HCT116 (cell line): ENCODE results near the gene OR4B1. TPM values are rescaled to one million over a fixed set of nuclear protein-coding genes. Genes with fewer than 3 reads are reported as not detected.

Experiments
- ATAC-seq: fragments of 200-7000 bp; cut with Tn5 transposase; 2 replicates; pipeline ENCODE4 v1.9.1; 2020; ENCODE audit warnings: mild to moderate bottlenecking, moderate library complexity
- Bru-seq: library from RNA; stranded (reverse); fragments of 400-500 nt; gene quantifications from one replicate; lab custom pipeline; 2021; lab: Mats Ljungman, UMichigan
- BruChase-seq, 2 experiments: library from RNA; stranded (reverse); fragments of 400-500 nt; gene quantifications; one replicate each; lab custom pipeline; 2021; lab: Mats Ljungman, UMichigan
- BruUV-seq: library from RNA; stranded (reverse); fragments of 400-500 nt; replicated peaks from 2 replicates; lab custom pipeline; 2021; lab: Mats Ljungman, UMichigan
- CTCF ChIA-PET: fragments of 300-600 bp; sonication (Branson Sonifier 250); formaldehyde crosslinking; loops from one replicate; lab custom pipeline; 2021; ENCODE audit warnings: antibody characterized with exemption; lab: Charles Lee
- POLR2A ChIA-PET: fragments of 300-600, 350-600 bp; sonication (Branson Sonifier 250); formaldehyde crosslinking; loops from one replicate; lab custom pipeline; 2021; ENCODE audit warnings: antibody characterized with exemption; lab: Charles Lee
- RAD21 ChIA-PET, 2 experiments: fragments of 300-600 bp; sonication (Branson Sonifier 250); formaldehyde crosslinking; loops; one replicate each; lab custom pipeline; 2023; ENCODE audit warnings: low total read pairs in 2 of 2; ENCODE audit not compliant: uncharacterized antibody in 2 of 2, unreplicated experiment in 2 of 2, low non-redundant PET in 1 of 2; lab: Charles Lee
- DNase-seq: peaks from one replicate; pipeline ENCODE4 v3.0.0-alpha.2; 2010; ENCODE audit warnings: low read depth, low spot score
- H2AFZ ChIP-seq: fragments of 200-600 bp; shearing (Covaris generic), sonication (generic); 2 replicates; pipeline ENCODE4 v1.6.1; 2017; ENCODE audit warnings: low read depth, mixed run types, mixed read lengths, antibody characterized with exemption, low read length; ENCODE audit not compliant: poor library complexity, severe bottlenecking
- H3K27ac ChIP-seq: 2 replicates; pipeline ENCODE4 v1.5.1; 2012; ENCODE audit warnings: low read depth, low read length
- H3K27me3 ChIP-seq: fragments of 200-600 bp; sonication (generic); 2 replicates; pipeline ENCODE4 v1.6.1; 2016; ENCODE audit warnings: mixed run types, low read length, mixed read lengths; ENCODE audit not compliant: insufficient read depth
- H3K36me3 ChIP-seq, 2 experiments: fragments of 200-500 bp in 1 of 2; fragments of 200-600 bp in 1 of 2; sonication (Bioruptor generic) in 1 of 2; sonication (generic) in 1 of 2; 2 replicates each; pipeline versions ENCODE4 v1.5.1 to v1.6.1; 2014 to 2016; ENCODE audit warnings: low read length in 2 of 2, inconsistent platforms in 1 of 2, mixed read lengths in 1 of 2, mixed run types in 1 of 2; ENCODE audit not compliant: insufficient read depth in 2 of 2, control insufficient read depth in 1 of 2
- H3K4me1 ChIP-seq, 2 experiments: fragments of 200-600 bp in 1 of 2; sonication (generic) in 1 of 2; 2 replicates each; pipeline versions ENCODE4 v1.5.1 to v1.6.1; 2012 to 2017; ENCODE audit warnings: low read length in 2 of 2, inconsistent platforms in 1 of 2, mild to moderate bottlenecking in 1 of 2, mixed read lengths in 1 of 2, mixed run types in 1 of 2, moderate library complexity in 1 of 2; ENCODE audit not compliant: insufficient read depth in 2 of 2, control insufficient read depth in 1 of 2
- H3K4me2 ChIP-seq: fragments of 200-600 bp; sonication (generic); 2 replicates; pipeline ENCODE4 v1.6.1; 2017; ENCODE audit warnings: mixed run types, low read length, mixed read lengths
- H3K4me3 ChIP-seq, 2 experiments: fragments of 200-600 bp in 1 of 2; sonication (generic) in 1 of 2; replicated peaks in 1 of 2; 2 replicates each; pipeline ENCODE4 v1.5.1; 2011 to 2016; ENCODE audit warnings: low read length in 2 of 2, control low read depth in 1 of 2, low read depth in 1 of 2, mild to moderate bottlenecking in 1 of 2, mixed read lengths in 1 of 2, mixed run types in 1 of 2
- H3K79me2 ChIP-seq: fragments of 200-600 bp; sonication (generic); 2 replicates; pipeline ENCODE4 v1.6.1; 2017; ENCODE audit warnings: mild to moderate bottlenecking, mixed run types, low read length, moderate library complexity, mixed read lengths; ENCODE audit not compliant: insufficient read depth
- H3K9ac ChIP-seq: fragments of 200-600 bp; sonication (generic); 2 replicates; pipeline ENCODE4 v1.6.1; 2016; ENCODE audit warnings: low read length, mixed read lengths
- H3K9me2 ChIP-seq: fragments of 200-600 bp; sonication (generic), shearing (Covaris generic); 2 replicates; pipeline ENCODE4 v1.6.1; 2017; ENCODE audit warnings: mixed run types, mild to moderate bottlenecking, moderate library complexity; ENCODE audit not compliant: insufficient read depth
- H3K9me3 ChIP-seq, 2 experiments: fragments of 200-500 bp in 1 of 2; fragments of 200-600 bp in 1 of 2; sonication (Bioruptor generic) in 1 of 2; sonication (generic) in 1 of 2; 2 replicates each; pipeline ENCODE4 v1.6.1; 2014 to 2017; ENCODE audit warnings: low read length in 2 of 2, mixed read lengths in 2 of 2, inconsistent platforms in 1 of 2, low read depth in 1 of 2, mild to moderate bottlenecking in 1 of 2, mixed run types in 1 of 2, moderate library complexity in 1 of 2; ENCODE audit not compliant: control insufficient read depth in 1 of 2, insufficient read depth in 1 of 2
- H4K20me1 ChIP-seq: fragments of 200-600 bp; sonication (generic), shearing (Covaris generic); 2 replicates; pipeline ENCODE4 v1.6.1; 2017; ENCODE audit warnings: mixed run types, mild to moderate bottlenecking, moderate library complexity; ENCODE audit not compliant: insufficient read depth
- CEBPB ChIP-seq: IDR thresholded peaks from 2 replicates; pipeline ENCODE4 v1.6.1; 2012; ENCODE audit warnings: low read depth
- CTCF ChIP-seq, 3 experiments: fragments of 200-600 bp in 1 of 3; sonication (generic) in 1 of 3; IDR thresholded peaks in 2 of 3; conservative IDR thresholded peaks in 1 of 3; 2 replicates each; pipeline ENCODE4 v1.5.1; 2012 to 2017; ENCODE audit warnings: low read depth in 2 of 3, low read length in 2 of 3, antibody characterized with exemption in 1 of 3, borderline replicate concordance in 1 of 3, control low read depth in 1 of 3, mild to moderate bottlenecking in 1 of 3, mixed read lengths in 1 of 3, mixed run types in 1 of 3, moderate library complexity in 1 of 3; ENCODE audit not compliant: insufficient read depth in 1 of 3
- EGR1 ChIP-seq: IDR thresholded peaks from 2 replicates; pipeline ENCODE4 v1.6.1; 2012; ENCODE audit warnings: low read depth
- ELF1 ChIP-seq: IDR thresholded peaks from 2 replicates; pipeline ENCODE4 v1.6.1; 2012; ENCODE audit warnings: low read depth, borderline replicate concordance
- EZH2 ChIP-seq: fragments of 200-600 bp; sonication (generic); IDR thresholded peaks from 2 replicates; pipeline ENCODE4 v1.6.1; 2017; ENCODE audit warnings: antibody characterized with exemption, mixed run types
- EZH2phosphoT487 ChIP-seq: fragments of 200-600 bp; IDR thresholded peaks from 2 replicates; pipeline ENCODE4 v1.6.1; 2018; ENCODE audit warnings: antibody characterized with exemption, borderline replicate concordance
- FOSL1 ChIP-seq: IDR thresholded peaks from 2 replicates; pipeline ENCODE4 v1.6.1; 2012; ENCODE audit warnings: low read depth
- JUND ChIP-seq: IDR thresholded peaks from 2 replicates; pipeline ENCODE4 v1.6.1; 2012
- POLR2A ChIP-seq: IDR thresholded peaks from 2 replicates; pipeline ENCODE4 v1.7.0; 2011; ENCODE audit warnings: borderline replicate concordance; ENCODE audit not compliant: insufficient read depth, insufficient read length; ENCODE audit errors: extremely low read depth
- SRF ChIP-seq: IDR thresholded peaks from 2 replicates; pipeline ENCODE4 v1.6.1; 2012; ENCODE audit warnings: low read depth
- TCF7L2 ChIP-seq: IDR thresholded peaks from 2 replicates; pipeline ENCODE4 v1.7.0; 2011; ENCODE audit warnings: borderline replicate concordance, inconsistent platforms; ENCODE audit not compliant: insufficient read depth, insufficient read length; ENCODE audit errors: extremely low read depth
- YY1 ChIP-seq: IDR thresholded peaks from 2 replicates; pipeline ENCODE4 v1.6.1; 2011; ENCODE audit warnings: low read length, low read depth, moderate library complexity, mild to moderate bottlenecking; ENCODE audit not compliant: insufficient replicate concordance; ENCODE audit errors: extremely low read depth
- ZFX ChIP-seq: fragments of 450-650 bp; IDR thresholded peaks from 2 replicates; pipeline ENCODE4 v1.6.1; 2017
- intact Hi-C: fragments of 100-400 bp; cut with micrococcal nuclease; formaldehyde crosslinking; loops from 2 replicates; pipeline ENCODE4 v1.10.0; 2022
- long read RNA-seq: library from polyadenylated mRNA; unstranded; transcript quantifications from one replicate; pipeline ENCODE4 v2.0.0, GENCODE V29; 2021; ENCODE audit not compliant: unreplicated experiment
- polyA plus RNA-seq: library from polyadenylated mRNA; unstranded; fragments of >200 nt; gene quantifications from 2 replicates; pipeline ENCODE4 v1.2.1, GENCODE V29; 2012; ENCODE audit warnings: missing spikeins
- total RNA-seq: library from RNA; stranded (reverse); gene quantifications from one replicate; pipeline ENCODE4 v1.2.1, GENCODE V29; 2021; ENCODE audit not compliant: unreplicated experiment
- TF ChIP-seq, protein P1 (sequence below): IDR thresholded peaks from 2 replicates; pipeline ENCODE4 v1.6.1; 2012
- TF ChIP-seq, protein P2 (sequence below): IDR thresholded peaks from 2 replicates; pipeline ENCODE4 v1.6.1; 2012
- TF ChIP-seq, protein P3 (sequence below): IDR thresholded peaks from 2 replicates; pipeline ENCODE4 v1.6.1; 2012; ENCODE audit warnings: low read depth

OR4B1 gene
- total RNA-seq (not detected), Bru-seq, nascent RNA (not detected), BruChase-seq, experiment 1, labeled RNA remaining after a 6-hour chase (not detected), BruChase-seq, experiment 2, labeled RNA remaining after a 2-hour chase (not detected)
- not detected in 2 replicates for polyA plus RNA-seq
- long read RNA-seq: 0 reads

DNA sequence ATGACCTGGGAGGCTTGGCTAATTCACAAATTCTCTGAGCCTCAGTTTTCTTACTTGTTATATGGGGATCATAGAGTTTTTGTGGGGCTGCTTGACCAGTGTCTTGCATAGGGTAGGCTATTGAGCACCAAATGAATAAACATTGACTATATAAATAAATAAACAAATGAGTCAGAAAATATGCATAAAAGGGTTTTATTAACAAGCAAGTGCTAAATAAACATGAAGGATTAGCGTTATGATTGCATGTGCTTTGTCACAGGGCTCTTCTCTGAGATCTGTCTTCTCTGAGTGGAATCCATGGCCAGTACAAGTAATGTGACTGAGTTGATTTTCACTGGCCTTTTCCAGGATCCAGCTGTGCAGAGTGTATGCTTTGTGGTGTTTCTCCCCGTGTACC is at the start of gene OR4B1:
OR4B1 (plus strand) TSS at position 301 of the 400 bp plus-strand sequence; CDS start at position 301, 0 bp downstream.
- TF ChIP-seq ELF1 (no peak), CEBPB (no peak), TCF7L2 (no peak), YY1 (no peak), ZFX (no peak), POLR2A (no peak), JUND (no peak), EGR1 (no peak), CTCF (IDR thresholded peaks at IDR 0.05 in 2 of 3, conservative IDR thresholded peaks at IDR 0.05 in 1 of 3; ENCODE audit: borderline replicate concordance in 1 of 3, insufficient read depth in 1 of 3, low read depth in 2 of 3, low read length in 2 of 3) (no peak), SRF (no peak), EZH2phosphoT487 (no peak), EZH2 (no peak), FOSL1 (no peak)
- TF ChIP-seq, protein P1, sequence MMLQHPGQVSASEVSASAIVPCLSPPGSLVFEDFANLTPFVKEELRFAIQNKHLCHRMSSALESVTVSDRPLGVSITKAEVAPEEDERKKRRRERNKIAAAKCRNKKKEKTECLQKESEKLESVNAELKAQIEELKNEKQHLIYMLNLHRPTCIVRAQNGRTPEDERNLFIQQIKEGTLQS: no peak
- TF ChIP-seq, protein P2, sequence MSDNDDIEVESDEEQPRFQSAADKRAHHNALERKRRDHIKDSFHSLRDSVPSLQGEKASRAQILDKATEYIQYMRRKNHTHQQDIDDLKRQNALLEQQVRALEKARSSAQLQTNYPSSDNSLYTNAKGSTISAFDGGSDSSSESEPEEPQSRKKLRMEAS: no peak
- TF ChIP-seq, protein P3, sequence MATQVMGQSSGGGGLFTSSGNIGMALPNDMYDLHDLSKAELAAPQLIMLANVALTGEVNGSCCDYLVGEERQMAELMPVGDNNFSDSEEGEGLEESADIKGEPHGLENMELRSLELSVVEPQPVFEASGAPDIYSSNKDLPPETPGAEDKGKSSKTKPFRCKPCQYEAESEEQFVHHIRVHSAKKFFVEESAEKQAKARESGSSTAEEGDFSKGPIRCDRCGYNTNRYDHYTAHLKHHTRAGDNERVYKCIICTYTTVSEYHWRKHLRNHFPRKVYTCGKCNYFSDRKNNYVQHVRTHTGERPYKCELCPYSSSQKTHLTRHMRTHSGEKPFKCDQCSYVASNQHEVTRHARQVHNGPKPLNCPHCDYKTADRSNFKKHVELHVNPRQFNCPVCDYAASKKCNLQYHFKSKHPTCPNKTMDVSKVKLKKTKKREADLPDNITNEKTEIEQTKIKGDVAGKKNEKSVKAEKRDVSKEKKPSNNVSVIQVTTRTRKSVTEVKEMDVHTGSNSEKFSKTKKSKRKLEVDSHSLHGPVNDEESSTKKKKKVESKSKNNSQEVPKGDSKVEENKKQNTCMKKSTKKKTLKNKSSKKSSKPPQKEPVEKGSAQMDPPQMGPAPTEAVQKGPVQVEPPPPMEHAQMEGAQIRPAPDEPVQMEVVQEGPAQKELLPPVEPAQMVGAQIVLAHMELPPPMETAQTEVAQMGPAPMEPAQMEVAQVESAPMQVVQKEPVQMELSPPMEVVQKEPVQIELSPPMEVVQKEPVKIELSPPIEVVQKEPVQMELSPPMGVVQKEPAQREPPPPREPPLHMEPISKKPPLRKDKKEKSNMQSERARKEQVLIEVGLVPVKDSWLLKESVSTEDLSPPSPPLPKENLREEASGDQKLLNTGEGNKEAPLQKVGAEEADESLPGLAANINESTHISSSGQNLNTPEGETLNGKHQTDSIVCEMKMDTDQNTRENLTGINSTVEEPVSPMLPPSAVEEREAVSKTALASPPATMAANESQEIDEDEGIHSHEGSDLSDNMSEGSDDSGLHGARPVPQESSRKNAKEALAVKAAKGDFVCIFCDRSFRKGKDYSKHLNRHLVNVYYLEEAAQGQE: no peak
- TF ChIP-seq, all 23 proteins: peak for 0
- Histone ChIP-seq H3K9me2 (no peaks in the 10 kb centered on the region), H2AFZ (no peak within 1 kb of the TSS), H3K4me2 (no peak within 1 kb of the TSS), H3K4me1 (no peaks in the 10 kb centered on the region), H3K27me3 (no peaks in the 10 kb centered on the region; the same call in 1 of the 2 replicates), H3K27ac (no peak within 1 kb of the TSS), H3K79me2 (no peaks in the 10 kb centered on the region), H3K36me3 (no peaks in the 10 kb centered on the region), H3K9ac (no peak within 1 kb of the TSS), H4K20me1 (no peaks in the 10 kb centered on the region), H3K9me3 (no peaks in the 10 kb centered on the region), H3K4me3 (no peak within 1 kb of the TSS)
- ATAC-seq (no peak), DNase-seq (no peak)
- BruUV-seq: no TSS peak
- CTCF ChIA-PET: no interaction called here
- POLR2A ChIA-PET: no interaction called here
- RAD21 ChIA-PET: no interaction called here
- intact Hi-C loops: no loop called here
